ENCODE data around the gene GRXCR1. TPM values are rescaled to one million over a fixed set of nuclear protein-coding genes. Genes with fewer than 3 reads are reported as not detected.

Gene GRXCR1
- total and polyA plus RNA-seq, 2 experiments from 2014 or later = not detected

DNA sequence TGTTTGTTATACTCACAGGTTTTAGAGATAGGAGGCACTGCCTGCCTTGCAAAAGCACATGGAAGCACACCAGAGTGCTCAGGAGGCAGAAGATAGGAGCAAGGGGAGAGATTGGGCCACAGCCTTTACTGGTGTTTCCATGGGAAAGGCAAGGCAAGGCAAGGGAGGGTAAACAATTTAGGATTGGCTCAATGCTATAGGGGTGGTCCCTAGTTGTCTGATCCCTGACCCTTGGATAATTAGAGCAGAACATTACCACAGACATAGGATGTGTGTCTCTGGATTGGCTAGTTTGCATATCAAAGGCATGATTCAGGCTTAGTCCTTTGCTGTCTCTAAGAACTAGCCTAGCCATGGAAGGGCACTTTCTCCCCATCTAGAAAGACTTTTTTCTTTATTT lies 36.1 kb downstream of the GRXCR1 start:
- no peak overlapping the region for H2AFZ ChIP-seq
- H3K4me3 Mint-ChIP-seq = no peak overlapping the region
- no peaks in the 10 kb centered on the region for H3K27me3 ChIP-seq (ENCODE audit: insufficient read depth)
- H3K4me3 ChIP-seq = no peak overlapping the region
- no peak for ATAC-seq
- no peak overlapping the region for H3K27ac ChIP-seq (ENCODE audit: low read depth)
- H3F3A ChIP-seq (replicated peaks; ENCODE audit: low read depth) = no peaks in the 10 kb centered on the region
- no peaks in the 10 kb centered on the region for H3K36me3 Mint-ChIP-seq (ENCODE audit: low read depth)
- no peak overlapping the region for H3K27ac Mint-ChIP-seq
- no peaks in the 10 kb centered on the region for H3K27me3 Mint-ChIP-seq (ENCODE audit: insufficient read depth, low read depth, poor library complexity)
- no peak for TF ChIP-seq ETS1 (IDR thresholded peaks at IDR 0.05)
- no peak for TF ChIP-seq NANOG (IDR thresholded peaks at IDR 0.05; ENCODE audit: borderline replicate concordance)
- no peak for TF ChIP-seq STAT1 (IDR thresholded peaks at IDR 0.05; ENCODE audit: unreplicated experiment)
- TF ChIP-seq, protein P1, sequence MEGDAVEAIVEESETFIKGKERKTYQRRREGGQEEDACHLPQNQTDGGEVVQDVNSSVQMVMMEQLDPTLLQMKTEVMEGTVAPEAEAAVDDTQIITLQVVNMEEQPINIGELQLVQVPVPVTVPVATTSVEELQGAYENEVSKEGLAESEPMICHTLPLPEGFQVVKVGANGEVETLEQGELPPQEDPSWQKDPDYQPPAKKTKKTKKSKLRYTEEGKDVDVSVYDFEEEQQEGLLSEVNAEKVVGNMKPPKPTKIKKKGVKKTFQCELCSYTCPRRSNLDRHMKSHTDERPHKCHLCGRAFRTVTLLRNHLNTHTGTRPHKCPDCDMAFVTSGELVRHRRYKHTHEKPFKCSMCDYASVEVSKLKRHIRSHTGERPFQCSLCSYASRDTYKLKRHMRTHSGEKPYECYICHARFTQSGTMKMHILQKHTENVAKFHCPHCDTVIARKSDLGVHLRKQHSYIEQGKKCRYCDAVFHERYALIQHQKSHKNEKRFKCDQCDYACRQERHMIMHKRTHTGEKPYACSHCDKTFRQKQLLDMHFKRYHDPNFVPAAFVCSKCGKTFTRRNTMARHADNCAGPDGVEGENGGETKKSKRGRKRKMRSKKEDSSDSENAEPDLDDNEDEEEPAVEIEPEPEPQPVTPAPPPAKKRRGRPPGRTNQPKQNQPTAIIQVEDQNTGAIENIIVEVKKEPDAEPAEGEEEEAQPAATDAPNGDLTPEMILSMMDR (conservative IDR thresholded peaks at IDR 0.05; ENCODE audit: low read depth in 2 of 2) = no peak
- no peak for TF ChIP-seq JUNB (IDR thresholded peaks at IDR 0.05; ENCODE audit: unreplicated experiment)
- no peak for TF ChIP-seq ZNF114 (CRISPR knock-in tag; IDR thresholded peaks at IDR 0.05)
- TF ChIP-seq, protein P2, sequence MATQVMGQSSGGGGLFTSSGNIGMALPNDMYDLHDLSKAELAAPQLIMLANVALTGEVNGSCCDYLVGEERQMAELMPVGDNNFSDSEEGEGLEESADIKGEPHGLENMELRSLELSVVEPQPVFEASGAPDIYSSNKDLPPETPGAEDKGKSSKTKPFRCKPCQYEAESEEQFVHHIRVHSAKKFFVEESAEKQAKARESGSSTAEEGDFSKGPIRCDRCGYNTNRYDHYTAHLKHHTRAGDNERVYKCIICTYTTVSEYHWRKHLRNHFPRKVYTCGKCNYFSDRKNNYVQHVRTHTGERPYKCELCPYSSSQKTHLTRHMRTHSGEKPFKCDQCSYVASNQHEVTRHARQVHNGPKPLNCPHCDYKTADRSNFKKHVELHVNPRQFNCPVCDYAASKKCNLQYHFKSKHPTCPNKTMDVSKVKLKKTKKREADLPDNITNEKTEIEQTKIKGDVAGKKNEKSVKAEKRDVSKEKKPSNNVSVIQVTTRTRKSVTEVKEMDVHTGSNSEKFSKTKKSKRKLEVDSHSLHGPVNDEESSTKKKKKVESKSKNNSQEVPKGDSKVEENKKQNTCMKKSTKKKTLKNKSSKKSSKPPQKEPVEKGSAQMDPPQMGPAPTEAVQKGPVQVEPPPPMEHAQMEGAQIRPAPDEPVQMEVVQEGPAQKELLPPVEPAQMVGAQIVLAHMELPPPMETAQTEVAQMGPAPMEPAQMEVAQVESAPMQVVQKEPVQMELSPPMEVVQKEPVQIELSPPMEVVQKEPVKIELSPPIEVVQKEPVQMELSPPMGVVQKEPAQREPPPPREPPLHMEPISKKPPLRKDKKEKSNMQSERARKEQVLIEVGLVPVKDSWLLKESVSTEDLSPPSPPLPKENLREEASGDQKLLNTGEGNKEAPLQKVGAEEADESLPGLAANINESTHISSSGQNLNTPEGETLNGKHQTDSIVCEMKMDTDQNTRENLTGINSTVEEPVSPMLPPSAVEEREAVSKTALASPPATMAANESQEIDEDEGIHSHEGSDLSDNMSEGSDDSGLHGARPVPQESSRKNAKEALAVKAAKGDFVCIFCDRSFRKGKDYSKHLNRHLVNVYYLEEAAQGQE (IDR thresholded peaks at IDR 0.05; ENCODE audit: unreplicated experiment) = no peak
- TF ChIP-seq EZH2 (IDR thresholded peaks at IDR 0.05; ENCODE audit: low read depth, unreplicated experiment) = no peak
- no peak for TF ChIP-seq ZNF331 (CRISPR knock-in tag; IDR thresholded peaks at IDR 0.05; ENCODE audit: low read depth)
- TF ChIP-seq CREB1 (CRISPR knock-in tag; IDR thresholded peaks at IDR 0.05; ENCODE audit: low read depth) = no peak
- no peak for TF ChIP-seq EZH2phosphoT487 (IDR thresholded peaks at IDR 0.05; ENCODE audit: unreplicated experiment)
- TF ChIP-seq POLR2AphosphoS5 (IDR thresholded peaks at IDR 0.05; ENCODE audit: low read depth) = no peak
- no peaks in the 10 kb centered on the region for H3K36me3 ChIP-seq (ENCODE audit: insufficient read depth)
- no peak overlapping the region for H3K4me2 ChIP-seq
- no peaks in the 10 kb centered on the region; the same call in 2 of the 3 replicates for H3K4me1 Mint-ChIP-seq
- peaks cover 23% of the 10 kb centered on the region for H3K9me2 ChIP-seq (ENCODE audit: insufficient read depth)
- H3K79me2 ChIP-seq (replicated peaks; ENCODE audit: insufficient read depth) = no peaks in the 10 kb centered on the region
- H4K20me1 ChIP-seq (replicated peaks; ENCODE audit: insufficient read depth) = no peaks in the 10 kb centered on the region
- H3K9me3 Mint-ChIP-seq = no peaks in the 10 kb centered on the region
- no peak for DNase-seq (ENCODE audit: low spot score)
- no peaks in the 10 kb centered on the region for H3K4me1 ChIP-seq (ENCODE audit: insufficient read depth)
